Heart right ventricle (tissue), 16 donors: ENCODE measurements around the gene SMC1A. TPM values are rescaled to one million over a fixed set of nuclear protein-coding genes. Genes with fewer than 3 reads are reported as not detected.
"Not testable (repeated sequence)": the region's sequence is repeated elsewhere in the genome, so short reads cannot be mapped to it uniquely, and the experiment has no call there.

ENCODE experiments used
- ATAC-seq, 8 donors: fragments of 200-7000 bp; cut with Tn5 transposase; one replicate each; pipeline ENCODE4 v1.9.1; 2020; ENCODE audit warnings: mild to moderate bottlenecking in 8 of 8, moderate library complexity in 8 of 8, moderate number of reproducible peaks in 1 of 8
- DNase-seq, 2 donors: peaks; one replicate each; pipeline ENCODE4 v3.0.0-alpha.2; 2020
- H3K27ac ChIP-seq, 10 donors: fragments of 200-600 bp; sonication (generic) in 2 of 10; one replicate each; pipeline versions ENCODE4 v1.5.0 to v1.8.0; 2020 to 2022; ENCODE audit warnings: mild to moderate bottlenecking in 3 of 10
- H3K27me3 ChIP-seq, 7 donors: fragments of 200-600 bp; one replicate each; pipeline ENCODE4 v1.8.0; 2021 to 2022; ENCODE audit warnings: mild to moderate bottlenecking in 2 of 7
- H3K36me3 ChIP-seq, 9 donors: fragments of 200-600 bp; sonication (generic) in 1 of 9; one replicate each; pipeline versions ENCODE4 v1.5.0 to v1.8.0; 2020 to 2022; ENCODE audit warnings: mild to moderate bottlenecking in 2 of 9
- H3K4me1 ChIP-seq, 9 donors: fragments of 200-600 bp; sonication (generic) in 1 of 9; one replicate each; pipeline versions ENCODE4 v1.5.0 to v1.8.0; 2020 to 2022; ENCODE audit warnings: mild to moderate bottlenecking in 4 of 9
- H3K4me3 ChIP-seq, 10 donors: fragments of 200-600 bp; sonication (generic) in 2 of 10; one replicate each; pipeline versions ENCODE4 v1.5.0 to v1.8.0; 2020 to 2022; ENCODE audit warnings: mild to moderate bottlenecking in 7 of 10, moderate library complexity in 2 of 10
- H3K9me3 ChIP-seq, 11 donors: fragments of 200-600 bp in 10 of 11; sonication (generic) in 2 of 11; one replicate each; pipeline versions ENCODE4 v1.5.0 to v1.8.0; 2013 to 2022; ENCODE audit warnings: mild to moderate bottlenecking in 2 of 11, control low read depth in 1 of 11, moderate library complexity in 1 of 11
- WGBS, 2 donors: extraction: QIAGEN DNeasy Blood & Tissue Kit; methylation state at CpG; one replicate each; pipeline ENCODE4 v1.1.7; 2013; ENCODE audit warnings: inconsistent platforms in 1 of 2; 5-methylcytosine and 5-hydroxymethylcytosine counted together
- intact Hi-C, 10 donors: fragments of 100-400 bp; cut with DNase I; formaldehyde crosslinking; loops; one replicate each; pipeline versions ENCODE4 v1.11.1 to v1.14.2; 2022
- polyA plus RNA-seq, 2 donors: library from polyadenylated mRNA; stranded (reverse); fragments of 200-250 nt; gene quantifications; one replicate each; pipeline ENCODE4 v1.2.3, GENCODE V29; 2013
- total RNA-seq, 10 donors: library from RNA; stranded (reverse); fragmentation: NEBNext Ultra II Directional in 3 of 10; extraction: Animal tissue kit (Norgen Biotek cat#: 25700) in 3 of 10; gene quantifications; one replicate each; pipeline versions ENCODE4 v1.2.1 to v1.2.4, GENCODE V29; 2021 to 2023
- TF ChIP-seq, protein P1 (sequence below), 9 donors: fragments of 200-600 bp; sonication (generic) in 2 of 9; IDR thresholded peaks; one replicate each; pipeline versions ENCODE4 v1.5.0 to v1.8.0; 2021 to 2022; ENCODE audit warnings: antibody characterized with exemption in 9 of 9, mild to moderate bottlenecking in 5 of 9, moderate library complexity in 1 of 9
- donor health status: Arrhythmogenic right ventricular cardiomyopathy.
- donor health status: ischemic (EF 13 %, LVEDD 7.1; RV severe dilation, severe dysfunction).
- donor health status: healthy with polysubstance abuse.
- donor health status: DM: no; HTN: yes; CAD: no.
- donor health status: DM: no; HTN: no; CAD: no.
- donor health status: ischemic (EF 25% LVEDD 6.9; RV normal size, moderate dysfunction).
- donor health status: ischemic (EF 25% LVEDD 5.7; RV mildly dilated, moderate dysfunction).
- donor health status: healthy.
- donor health status: DM: yes; HTN: yes; CAD: no.
- donor health status: Ischemic cardiomyopathy.
- donor health status: ischemic (EF 35%, LVEDD 5.7; RV mildly dilated, moderate dysfunction).
- donor health status: nonischemic (EF 11% LVEDD 7.7; RV severe dilation, severe dysfunction).
- donor health status: DM: yes; HTN: yes; CAD: no.
- donor health status: PGD.
- donor health status: ischemic (EF 29% LVEDD 5.4; RV normal size, mild dysfunction).
- donor health status: nonischemic (EF 23%, LVEDD 6.1; RV moderate dilation, normal function).

Gene SMC1A
- total and polyA plus RNA-seq, 12 donors, result 9.5 to 55.1 (median 34.9) TPM

DNA sequence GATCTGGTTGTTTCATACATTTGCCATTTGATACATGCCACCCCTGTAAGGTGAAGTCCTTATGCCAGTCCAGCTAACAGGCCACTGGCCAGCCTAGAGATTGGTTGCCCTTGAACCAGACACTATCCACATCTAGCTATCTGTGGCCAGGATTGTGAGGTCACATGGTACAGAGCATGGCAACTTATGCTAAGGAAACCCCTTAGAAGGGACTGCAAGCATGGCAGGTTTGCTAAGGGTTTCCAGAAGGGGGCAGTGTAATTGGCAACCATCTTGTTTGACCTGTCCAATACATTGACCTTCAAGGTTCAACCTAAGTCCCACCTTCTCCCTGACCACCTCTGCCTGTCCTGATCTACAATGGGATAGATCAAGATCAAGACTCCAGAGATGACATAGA, 47.5 kb downstream of the SMC1A start:
- ATAC-seq (peak in 1 of 8 donors; percentile 37), DNase-seq (no peak)
- H3K9me3 ChIP-seq, result peaks cover 0 to 9% (median 0%) of the 10 kb centered on the region in 11 donors
- H3K27me3 ChIP-seq, result no peaks in the 10 kb centered on the region
- intact Hi-C loops, result no loop called here
- peaks cover 0 to 21% (median 0%) of the 10 kb centered on the region in 9 donors for H3K4me1 ChIP-seq
- H3K36me3 ChIP-seq, result peaks cover 0 to 30% (median 0%) of the 10 kb centered on the region in 9 donors
- H3K4me3 ChIP-seq, result no peak overlapping the region
- no peak overlapping the region for H3K27ac ChIP-seq
- TF ChIP-seq, protein P1, sequence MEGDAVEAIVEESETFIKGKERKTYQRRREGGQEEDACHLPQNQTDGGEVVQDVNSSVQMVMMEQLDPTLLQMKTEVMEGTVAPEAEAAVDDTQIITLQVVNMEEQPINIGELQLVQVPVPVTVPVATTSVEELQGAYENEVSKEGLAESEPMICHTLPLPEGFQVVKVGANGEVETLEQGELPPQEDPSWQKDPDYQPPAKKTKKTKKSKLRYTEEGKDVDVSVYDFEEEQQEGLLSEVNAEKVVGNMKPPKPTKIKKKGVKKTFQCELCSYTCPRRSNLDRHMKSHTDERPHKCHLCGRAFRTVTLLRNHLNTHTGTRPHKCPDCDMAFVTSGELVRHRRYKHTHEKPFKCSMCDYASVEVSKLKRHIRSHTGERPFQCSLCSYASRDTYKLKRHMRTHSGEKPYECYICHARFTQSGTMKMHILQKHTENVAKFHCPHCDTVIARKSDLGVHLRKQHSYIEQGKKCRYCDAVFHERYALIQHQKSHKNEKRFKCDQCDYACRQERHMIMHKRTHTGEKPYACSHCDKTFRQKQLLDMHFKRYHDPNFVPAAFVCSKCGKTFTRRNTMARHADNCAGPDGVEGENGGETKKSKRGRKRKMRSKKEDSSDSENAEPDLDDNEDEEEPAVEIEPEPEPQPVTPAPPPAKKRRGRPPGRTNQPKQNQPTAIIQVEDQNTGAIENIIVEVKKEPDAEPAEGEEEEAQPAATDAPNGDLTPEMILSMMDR (IDR thresholded peaks at IDR 0.05), result no peak

DNA sequence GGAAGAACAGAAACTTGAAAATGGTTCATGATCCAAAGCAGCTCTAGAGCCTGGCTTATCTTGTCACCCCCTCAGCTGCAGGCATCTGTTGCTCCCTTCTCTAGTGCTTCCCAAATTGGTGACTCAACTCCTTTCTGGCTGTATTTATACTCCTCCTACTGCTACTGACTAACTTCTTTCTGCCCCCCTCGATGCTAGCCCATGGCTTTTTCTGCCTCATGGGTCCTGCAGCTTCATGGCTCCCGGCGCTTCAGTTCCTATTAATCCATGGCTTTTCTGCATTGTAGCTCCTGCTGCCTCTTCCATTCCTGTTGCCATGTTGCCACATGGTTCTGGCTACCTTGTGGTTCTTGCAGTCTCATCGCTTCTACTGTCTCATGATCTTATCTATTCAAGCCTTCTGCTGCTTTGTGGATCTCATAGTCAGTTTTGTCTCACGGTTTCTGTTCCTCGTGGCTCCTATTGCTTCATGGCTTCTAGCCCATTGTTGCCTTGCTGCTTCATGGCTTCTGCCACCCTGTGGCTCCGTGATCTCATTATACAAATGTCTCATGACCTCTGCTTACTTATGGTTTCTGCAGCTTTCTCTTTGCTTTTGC, 48.1 kb downstream of the SMC1A start:
- TF ChIP-seq, protein P1 (IDR thresholded peaks at IDR 0.05), result no peak
- Histone ChIP-seq H3K4me1 (peaks cover 0 to 21% (median 0%) of the 10 kb centered on the region in 9 donors), H3K27me3 (no peaks in the 10 kb centered on the region), H3K4me3 (no peak overlapping the region), H3K9me3 (peaks cover 0 to 9% (median 0%) of the 10 kb centered on the region in 11 donors), H3K27ac (no peak overlapping the region), H3K36me3 (peaks cover 0 to 24% (median 0%) of the 10 kb centered on the region in 9 donors)
- ATAC-seq, result no peak
- no peak for DNase-seq
- WGBS, 2 donors, result 85 to 96% methylated on average over 7 of the region's 7 CpGs
- intact Hi-C loops, result no loop called here

DNA sequence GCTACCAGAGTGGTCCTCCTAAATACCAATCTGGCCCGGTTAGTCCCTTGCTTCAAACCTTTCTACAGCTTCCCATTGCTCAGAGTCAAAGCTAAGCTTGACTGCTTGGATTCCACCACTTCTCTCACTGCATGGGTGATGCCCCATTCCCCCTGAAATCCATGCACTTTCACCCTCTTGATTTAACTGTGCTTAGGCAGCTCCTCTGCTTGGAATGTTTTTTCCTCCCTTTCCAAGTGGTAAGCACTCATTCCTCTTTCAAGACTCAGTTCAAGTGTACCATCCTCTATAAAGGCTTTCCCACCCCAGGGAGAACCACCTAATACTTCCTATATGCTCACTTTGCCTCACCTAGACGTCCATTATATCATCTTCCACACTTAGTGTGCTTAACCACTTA, 49.1 kb downstream of the SMC1A start:
- Histone ChIP-seq H3K4me3 (no peak overlapping the region), H3K27ac (no peak overlapping the region), H3K9me3 (peaks cover 0 to 14% (median 0%) of the 10 kb centered on the region in 11 donors), H3K36me3 (peaks cover 0 to 14% (median 0%) of the 10 kb centered on the region in 9 donors), H3K4me1 (peaks cover 0 to 21% (median 0%) of the 10 kb centered on the region in 9 donors), H3K27me3 (no peaks in the 10 kb centered on the region)
- intact Hi-C loops, result no loop called here
- WGBS, 2 donors, result 62 to 64% methylated on average over 2 of the region's 2 CpGs
- TF ChIP-seq, protein P1 (IDR thresholded peaks at IDR 0.05), result no peak
- DNase-seq (no peak), ATAC-seq (no peak)

DNA sequence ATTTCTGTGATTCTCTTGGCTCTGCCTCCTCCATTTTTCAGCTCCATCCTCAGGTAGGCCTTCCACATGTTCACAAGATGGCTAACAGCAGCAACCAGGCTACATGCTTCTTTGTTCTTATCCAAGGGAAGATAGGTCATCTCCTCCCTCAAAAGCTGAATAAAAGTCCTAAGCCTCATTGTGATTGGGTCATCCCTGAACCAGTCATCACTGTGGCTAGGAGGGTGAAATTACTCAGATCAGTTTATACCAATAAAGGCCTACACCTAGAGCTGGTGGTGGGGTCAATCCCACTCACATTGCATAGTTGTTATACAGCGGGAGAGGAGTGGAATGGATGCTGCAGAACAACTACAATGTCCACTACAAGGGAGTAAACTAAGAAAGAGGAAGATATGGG, 56.0 kb downstream of the SMC1A start:
- H3K27me3 ChIP-seq, H3K27ac ChIP-seq, ATAC-seq, intact Hi-C loops, DNase-seq, H3K4me3 ChIP-seq, H3K36me3 ChIP-seq: not testable (repeated sequence)
- peaks cover 0 to 16% (median 0%) of the 10 kb centered on the region in 9 donors for H3K4me1 ChIP-seq
- peaks cover 0 to 17% (median 0%) of the 10 kb centered on the region in 11 donors for H3K9me3 ChIP-seq
- WGBS, 2 donors, result 95 to 100% methylated on average over 1 of the region's 1 CpG

DNA sequence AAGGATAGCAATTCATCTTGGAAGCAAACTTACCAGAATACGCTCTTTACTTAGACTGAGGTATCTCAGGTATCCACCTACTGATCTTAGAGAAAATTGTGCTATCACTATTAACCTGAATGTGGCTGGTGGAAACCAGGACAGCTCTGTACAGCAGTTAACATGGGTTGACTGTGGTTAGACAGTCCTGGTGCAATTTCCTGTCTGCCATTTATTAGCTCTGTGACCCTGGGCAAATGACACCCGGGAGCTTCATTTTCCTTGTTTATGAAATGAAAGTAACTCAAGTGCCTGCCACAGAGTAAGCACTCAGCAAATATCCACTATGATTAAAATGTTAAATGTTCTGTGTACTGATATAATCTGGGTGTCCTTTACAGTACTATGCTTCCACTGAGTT, 60.0 kb downstream of the SMC1A start:
- Histone ChIP-seq H3K4me3 (no peak overlapping the region), H3K27me3 (peaks cover 0 to 10% (median 0%) of the 10 kb centered on the region in 7 donors), H3K4me1 (peaks cover 0 to 13% (median 0%) of the 10 kb centered on the region in 9 donors), H3K9me3 (no peaks in the 10 kb centered on the region), H3K36me3 (peaks cover 0 to 5% (median 0%) of the 10 kb centered on the region in 9 donors), H3K27ac (peak overlapping the region in 1 of 10 donors; percentile 23)
- intact Hi-C loops, result no loop called here
- TF ChIP-seq, protein P1 (IDR thresholded peaks at IDR 0.05), result no peak
- no peak for DNase-seq
- WGBS, 2 donors, result 82 to 92% methylated on average over 2 of the region's 2 CpGs
- ATAC-seq, result no peak
